Brain microvascular endothelial cell (primary cell): ENCODE data around the gene SMOC2.

Experiments used
- DNase-seq: peaks from one replicate; pipeline ENCODE4 v3.0.0-alpha.2; 2020
- H3K27ac ChIP-seq: fragments of 250-450 bp; sonication (Bioruptor Pico); 2 replicates; pipeline ENCODE4 v1.5.1; 2020; ENCODE audit warnings: mild to moderate bottlenecking, moderate library complexity
- H3K27me3 ChIP-seq: fragments of 250-450 bp; sonication (Bioruptor Pico); replicated peaks from 2 replicates; pipeline ENCODE4 v1.5.1; 2020; ENCODE audit warnings: mild to moderate bottlenecking
- H3K36me3 ChIP-seq: fragments of 250-450 bp; sonication (Bioruptor Pico); replicated peaks from 2 replicates; pipeline ENCODE4 v1.5.1; 2020; ENCODE audit warnings: mild to moderate bottlenecking
- H3K4me3 ChIP-seq: 2 replicates; pipeline ENCODE4 v1.5.1; 2011; ENCODE audit warnings: low read depth, mild to moderate bottlenecking, control low read depth, low read length, moderate library complexity
- CTCF ChIP-seq: IDR thresholded peaks from 2 replicates; pipeline ENCODE4 v1.5.1; 2011; ENCODE audit warnings: low read depth, mild to moderate bottlenecking, moderate library complexity, low read length, control low read depth, inconsistent platforms; ENCODE audit errors: missing control alignments
- in situ Hi-C: cut with HindIII; loops from 2 replicates; pipeline ENCODE4 v1.10.0; 2017; ENCODE audit warnings: low sequenced_read_pairs, low pct_ligation_motif_present

Gene SMOC2

GRCh38 chr6:168666699-168667427 is 225.9 kb downstream of the SMOC2 start:
- in situ Hi-C loops: no loop called here

GRCh38 chr6:168667428-168667805 is 226.4 kb downstream of the SMOC2 start:
- DNase-seq: no peak
- H3K27ac ChIP-seq: no peak overlapping the region
- no peak overlapping the region for H3K4me3 ChIP-seq
- H3K27me3 ChIP-seq: no peaks in the 10 kb centered on the region
- no peaks in the 10 kb centered on the region for H3K36me3 ChIP-seq
- in situ Hi-C loops: no loop called here
- no peak for TF ChIP-seq CTCF

More at GRCh38 chr6:168666699-168667427, 225.9 kb downstream of the SMOC2 start:
- Histone ChIP-seq H3K27ac (no peak overlapping the region), H3K4me3 (no peak overlapping the region), H3K36me3 (no peaks in the 10 kb centered on the region), H3K27me3 (no peaks in the 10 kb centered on the region)
- TF ChIP-seq CTCF: no peak
- no peak for DNase-seq

GRCh38 chr6:168670401-168670985 is 229.5 kb downstream of the SMOC2 start:
- Histone ChIP-seq H3K27me3 (no peaks in the 10 kb centered on the region), H3K36me3 (no peaks in the 10 kb centered on the region), H3K27ac (no peak overlapping the region), H3K4me3 (no peak overlapping the region)
- no peak for DNase-seq
- TF ChIP-seq CTCF: no peak
- in situ Hi-C loops: no loop called here

GRCh38 chr6:168671028-168671862 is 230.3 kb downstream of the SMOC2 start:
- in situ Hi-C loops: no loop called here
- Histone ChIP-seq H3K36me3 (no peaks in the 10 kb centered on the region), H3K4me3 (no peak overlapping the region), H3K27me3 (no peaks in the 10 kb centered on the region), H3K27ac (no peak overlapping the region)
- TF ChIP-seq CTCF: no peak
- no peak for DNase-seq

GRCh38 chr6:168671863-168672546 is 231.0 kb downstream of the SMOC2 start:
- DNase-seq: no peak
- H3K27me3 ChIP-seq: no peaks in the 10 kb centered on the region
- in situ Hi-C loops: no loop called here

More at GRCh38 chr6:168671863-168672546, 231.0 kb downstream of the SMOC2 start:
- Histone ChIP-seq H3K27ac (no peak overlapping the region), H3K4me3 (no peak overlapping the region), H3K36me3 (no peaks in the 10 kb centered on the region)
- TF ChIP-seq CTCF: no peak
